Mesendoderm (in vitro differentiated cells): Measurements from ENCODE around the gene CDC42SE2.
"Not testable (repeated sequence)": the region's sequence is repeated elsewhere in the genome, so short reads cannot be mapped to it uniquely, and the experiment has no call there.

ENCODE experiments used
- DNase-seq: peaks from one replicate; pipeline ENCODE4 v3.0.0; 2013
- H2AK5ac ChIP-seq: 2 replicates; pipeline ENCODE4 v1.6.1; 2013; ENCODE audit warnings: low read length, inconsistent platforms
- H2BK120ac ChIP-seq: 2 replicates; pipeline ENCODE4 v1.6.1; 2013; ENCODE audit warnings: low read depth, mild to moderate bottlenecking, low read length, moderate library complexity, mixed read lengths
- H2BK15ac ChIP-seq: replicated peaks from 2 replicates; pipeline ENCODE4 v1.6.1; 2013; ENCODE audit warnings: low read depth, mild to moderate bottlenecking, moderate library complexity
- H2BK5ac ChIP-seq: 2 replicates; pipeline ENCODE4 v1.6.1; 2013; ENCODE audit warnings: low read length, inconsistent platforms
- H3K18ac ChIP-seq: 2 replicates; pipeline ENCODE4 v1.6.1; 2013; ENCODE audit warnings: mild to moderate bottlenecking, low read length, mixed read lengths
- H3K23ac ChIP-seq: one replicate; pipeline ENCODE4 v1.6.1; 2013; ENCODE audit warnings: low read length
- H3K27ac ChIP-seq: 2 replicates; pipeline ENCODE4 v1.5.1; 2013; ENCODE audit warnings: low read depth, mild to moderate bottlenecking, inconsistent platforms, low read length, moderate library complexity
- H3K27me3 ChIP-seq: 2 replicates; pipeline ENCODE4 v1.6.1; 2013; ENCODE audit warnings: low read length, control low read depth, mild to moderate bottlenecking, inconsistent platforms; ENCODE audit not compliant: insufficient read depth, poor library complexity
- H3K36me3 ChIP-seq: 2 replicates; pipeline ENCODE4 v1.6.1; 2013; ENCODE audit warnings: low read length, inconsistent platforms; ENCODE audit not compliant: control insufficient read depth, insufficient read depth
- H3K4ac ChIP-seq: one replicate; pipeline ENCODE4 v1.6.1; 2013; ENCODE audit warnings: low read depth, mild to moderate bottlenecking, low read length, moderate library complexity
- H3K4me1 ChIP-seq: 2 replicates; pipeline ENCODE4 v1.6.1; 2013; ENCODE audit warnings: low read depth, low read length, inconsistent platforms; ENCODE audit not compliant: control insufficient read depth
- H3K4me2 ChIP-seq: 2 replicates; pipeline ENCODE4 v1.6.1; 2013; ENCODE audit warnings: low read length
- H3K4me3 ChIP-seq: 2 replicates; pipeline ENCODE4 v1.5.1; 2013; ENCODE audit warnings: mild to moderate bottlenecking, low read length
- H3K56ac ChIP-seq: one replicate; pipeline ENCODE4 v1.6.1; 2013; ENCODE audit warnings: low read length
- H3K79me1 ChIP-seq: 2 replicates; pipeline ENCODE4 v1.6.1; 2013; ENCODE audit warnings: low read length, inconsistent platforms
- H3K79me2 ChIP-seq: 2 replicates; pipeline ENCODE4 v1.6.1; 2013; ENCODE audit warnings: mild to moderate bottlenecking, low read length; ENCODE audit not compliant: control insufficient read depth, insufficient read depth
- H3K9ac ChIP-seq: 2 replicates; pipeline ENCODE4 v1.6.1; 2013; ENCODE audit warnings: low read length, inconsistent platforms
- H4K5ac ChIP-seq: one replicate; pipeline ENCODE4 v1.6.1; 2013; ENCODE audit warnings: low read length
- H4K8ac ChIP-seq: one replicate; pipeline ENCODE4 v1.6.1; 2013; ENCODE audit warnings: low read depth, mild to moderate bottlenecking, control low read depth, low read length, moderate library complexity
- WGBS: extraction: QIAGEN DNeasy Blood & Tissue Kit; methylation state at CpG from one replicate; pipeline ENCODE4 v1.1.7; 2013; ENCODE audit warnings: low lambda C conversion rate, missing lambda C conversion rate; ENCODE audit not compliant: insufficient coverage; ENCODE audit errors: extremely low coverage; 5-methylcytosine and 5-hydroxymethylcytosine counted together

The CDC42SE2 gene

GRCh38 chr5:131268758-131269370, 5.0 kb downstream of the CDC42SE2 start:
- no peak overlapping the region for H3K18ac ChIP-seq
- no peak overlapping the region for H2BK15ac ChIP-seq
- no peak overlapping the region for H4K8ac ChIP-seq
- no peak overlapping the region for H3K56ac ChIP-seq
- no peak overlapping the region for H3K27ac ChIP-seq
- no peak overlapping the region for H3K4me2 ChIP-seq
- no peak for DNase-seq
- H3K4me1 ChIP-seq, result no peaks in the 10 kb centered on the region
- H2AK5ac ChIP-seq, result no peak overlapping the region
- H3K4me3 ChIP-seq, result no peak overlapping the region
- peaks cover 4% of the 10 kb centered on the region for H3K79me1 ChIP-seq
- no peak overlapping the region for H3K4ac ChIP-seq
- no CpG with 5 or more reads among the region's 12 CpGs for WGBS
- H3K23ac ChIP-seq, result no peak overlapping the region
- H2BK5ac ChIP-seq, result no peak overlapping the region
- H4K5ac ChIP-seq, result no peak overlapping the region
- H3K36me3 ChIP-seq, result no peaks in the 10 kb centered on the region
- H3K27me3 ChIP-seq, result no peaks in the 10 kb centered on the region
- H3K9ac ChIP-seq, result no peak overlapping the region
- no peak overlapping the region for H2BK120ac ChIP-seq
- H3K79me2 ChIP-seq, result peaks cover 4% of the 10 kb centered on the region

GRCh38 chr5:131270809-131271208, 7.0 kb downstream of the CDC42SE2 start:
- Histone ChIP-seq H3K79me2 (peaks cover 4% of the 10 kb centered on the region), H3K79me1 (peaks cover 6% of the 10 kb centered on the region), H3K4me2 (no peak overlapping the region), H3K56ac (no peak overlapping the region), H3K4me3 (no peak overlapping the region), H3K4ac (no peak overlapping the region), H3K23ac (no peak overlapping the region), H2BK5ac (no peak overlapping the region), H4K5ac (no peak overlapping the region), H3K4me1 (no peaks in the 10 kb centered on the region), H4K8ac (no peak overlapping the region), H3K9ac (no peak overlapping the region), H3K27me3 (no peaks in the 10 kb centered on the region), H2BK120ac (no peak overlapping the region), H3K27ac (no peak overlapping the region), H3K36me3 (no peaks in the 10 kb centered on the region), H2AK5ac (no peak overlapping the region), H2BK15ac (no peak overlapping the region), H3K18ac (no peak overlapping the region)
- WGBS, result no CpG with 5 or more reads among the region's 2 CpGs
- peak; percentile 36 for DNase-seq

- not testable (repeated sequence) for H2BK15ac ChIP-seq, H3K4ac ChIP-seq, H3K56ac ChIP-seq, H2BK120ac ChIP-seq, H3K9ac ChIP-seq, H3K18ac ChIP-seq, H4K5ac ChIP-seq, H3K23ac ChIP-seq, H3K27ac ChIP-seq, H3K4me2 ChIP-seq, H3K36me3 ChIP-seq, H3K79me1 ChIP-seq, H3K4me1 ChIP-seq, H3K4me3 ChIP-seq, H4K8ac ChIP-seq, H3K79me2 ChIP-seq, H2BK5ac ChIP-seq, H2AK5ac ChIP-seq, H3K27me3 ChIP-seq, DNase-seq
- WGBS, result no CpG with 5 or more reads among the region's 8 CpGs
Observed at GRCh38 chr5:131271888-131272287, 8.0 kb downstream of the CDC42SE2 start.

GRCh38 chr5:131272307-131272706, 8.5 kb downstream of the CDC42SE2 start:
- Histone ChIP-seq H3K4me2 (no peak overlapping the region), H3K9ac (no peak overlapping the region), H3K79me2 (peaks cover 2% of the 10 kb centered on the region), H3K56ac (no peak overlapping the region), H3K18ac (no peak overlapping the region), H3K4ac (no peak overlapping the region), H2BK15ac (no peak overlapping the region), H2BK5ac (no peak overlapping the region), H3K79me1 (peaks cover 6% of the 10 kb centered on the region), H3K27ac (no peak overlapping the region), H2AK5ac (no peak overlapping the region), H4K8ac (no peak overlapping the region), H3K27me3 (no peaks in the 10 kb centered on the region), H4K5ac (no peak overlapping the region), H3K36me3 (no peaks in the 10 kb centered on the region), H2BK120ac (no peak overlapping the region), H3K23ac (no peak overlapping the region), H3K4me3 (no peak overlapping the region), H3K4me1 (no peaks in the 10 kb centered on the region)
- DNase-seq, result no peak
- no CpG with 5 or more reads among the region's 5 CpGs for WGBS

- Histone ChIP-seq H2BK5ac (no peak overlapping the region), H2BK120ac (no peak overlapping the region), H3K27me3 (no peaks in the 10 kb centered on the region), H4K8ac (no peak overlapping the region), H3K4ac (no peak overlapping the region), H3K36me3 (no peaks in the 10 kb centered on the region), H3K23ac (no peak overlapping the region), H3K4me3 (no peak overlapping the region), H3K79me1 (peaks cover 6% of the 10 kb centered on the region), H3K18ac (no peak overlapping the region), H3K56ac (no peak overlapping the region), H3K4me2 (no peak overlapping the region), H3K27ac (no peak overlapping the region), H4K5ac (no peak overlapping the region), H3K79me2 (peaks cover 2% of the 10 kb centered on the region), H3K9ac (no peak overlapping the region), H3K4me1 (no peaks in the 10 kb centered on the region), H2BK15ac (no peak overlapping the region), H2AK5ac (no peak overlapping the region)
- DNase-seq, result no peak
- no CpG with 5 or more reads among the region's 2 CpGs for WGBS
Observed at GRCh38 chr5:131272724-131273123, 8.9 kb downstream of the CDC42SE2 start.
